NCI-H82 treated with DMSO at 0.1 percent for 48 hours (cell line): ENCODE data around the gene SMPDL3A.

Experiments
- DNase-seq: peaks from one replicate; lab custom pipeline; 2025; ENCODE audit not compliant: unreplicated experiment; lab: John Stamatoyannopoulos, UW

The SMPDL3A gene

DNA sequence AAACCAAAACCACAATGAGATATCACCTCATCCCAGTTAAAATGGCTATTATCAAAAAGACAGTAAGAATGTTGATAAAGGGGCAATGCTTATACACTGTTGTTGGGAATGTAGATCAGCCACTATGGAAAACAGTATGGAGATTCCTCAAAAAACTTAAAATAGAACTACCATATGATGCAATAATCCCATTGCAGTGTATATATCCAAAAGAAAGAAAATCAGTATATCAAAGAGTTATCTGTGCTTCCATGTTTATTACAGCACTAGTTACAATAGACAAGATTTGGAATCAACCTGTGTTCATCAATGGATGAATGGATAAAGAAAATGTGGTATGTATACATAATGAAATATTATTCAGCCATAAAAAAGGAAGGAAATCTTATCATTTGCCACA, 13.1 kb upstream of the SMPDL3A start:
- no peak for DNase-seq

DNA sequence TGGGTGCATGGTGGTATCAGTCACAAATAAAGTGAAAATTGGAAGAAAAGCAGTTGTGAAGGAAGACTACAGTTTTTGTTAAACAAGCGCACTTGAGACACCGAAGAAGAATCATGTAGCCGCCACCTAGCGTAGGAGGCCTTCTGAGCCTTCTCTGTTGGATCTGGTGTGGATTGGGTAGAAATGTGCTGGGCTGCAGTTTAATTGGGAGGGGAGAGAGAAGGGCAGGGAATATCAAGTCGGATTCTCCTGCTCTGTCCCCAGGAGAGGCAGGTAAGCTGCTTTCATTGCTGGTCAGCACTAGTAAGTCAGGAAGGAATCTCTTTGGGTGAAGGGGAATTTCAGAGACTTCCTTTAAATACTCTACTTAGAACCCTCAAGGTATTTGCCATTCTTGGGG, 10.8 kb upstream of the SMPDL3A start:
- no peak for DNase-seq

DNA sequence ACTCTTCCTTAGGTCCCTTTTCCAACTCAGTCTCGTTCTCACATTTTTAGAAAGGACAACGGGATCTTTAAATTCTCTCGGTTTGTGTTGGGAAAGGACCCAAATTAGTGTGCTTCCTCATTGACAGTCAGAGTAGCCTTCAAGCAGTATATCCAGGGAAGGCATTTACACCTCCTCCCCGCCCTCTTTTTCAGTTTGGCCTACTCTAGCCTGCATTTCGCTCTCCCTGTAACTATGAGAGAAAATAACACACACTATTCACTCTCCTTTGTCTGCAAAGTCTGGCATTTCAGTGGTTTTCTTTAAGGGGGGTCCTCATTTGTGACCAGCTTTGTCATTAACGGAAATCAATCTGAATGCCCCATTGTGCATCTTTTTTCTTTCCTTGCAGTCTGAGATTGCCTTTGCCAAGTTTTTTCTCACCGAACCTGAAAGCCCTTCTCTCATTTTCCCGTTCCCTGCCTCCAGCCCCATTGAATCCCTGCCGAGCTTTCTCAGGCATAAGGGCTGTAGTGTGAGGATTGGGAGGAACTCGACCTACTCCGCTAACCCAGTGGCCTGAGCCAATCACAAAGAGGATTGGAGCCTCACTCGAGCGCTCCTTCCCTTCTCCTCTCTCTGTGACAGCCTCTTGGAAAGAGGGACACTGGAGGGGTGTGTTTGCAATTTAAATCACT, 9.9 kb upstream of the SMPDL3A start:
- no peak for DNase-seq

DNA sequence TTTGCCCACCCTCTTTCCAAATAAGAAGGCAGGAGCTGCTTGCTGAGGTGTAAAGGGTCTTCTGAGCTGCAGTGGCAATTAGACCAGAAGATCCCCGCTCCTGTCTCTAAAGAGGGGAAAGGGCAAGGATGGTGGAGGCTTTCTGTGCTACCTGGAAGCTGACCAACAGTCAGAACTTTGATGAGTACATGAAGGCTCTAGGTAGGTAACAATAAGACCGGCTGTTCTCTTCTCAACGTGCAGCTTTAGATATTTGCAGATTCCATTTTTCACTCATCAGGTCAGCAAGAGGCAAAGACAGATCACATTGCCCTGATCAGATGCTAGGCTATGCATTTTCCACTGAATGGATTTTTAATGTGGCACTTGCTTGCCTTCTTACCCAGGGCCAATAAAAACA, 9.4 kb upstream of the SMPDL3A start, which contains the start of gene FABP7:
TSS of gene FABP7 (plus strand) at position 50 of the 400 bp plus-strand sequence. CDS start at position 129, 79 bp downstream.
- DNase-seq, result no peak

DNA sequence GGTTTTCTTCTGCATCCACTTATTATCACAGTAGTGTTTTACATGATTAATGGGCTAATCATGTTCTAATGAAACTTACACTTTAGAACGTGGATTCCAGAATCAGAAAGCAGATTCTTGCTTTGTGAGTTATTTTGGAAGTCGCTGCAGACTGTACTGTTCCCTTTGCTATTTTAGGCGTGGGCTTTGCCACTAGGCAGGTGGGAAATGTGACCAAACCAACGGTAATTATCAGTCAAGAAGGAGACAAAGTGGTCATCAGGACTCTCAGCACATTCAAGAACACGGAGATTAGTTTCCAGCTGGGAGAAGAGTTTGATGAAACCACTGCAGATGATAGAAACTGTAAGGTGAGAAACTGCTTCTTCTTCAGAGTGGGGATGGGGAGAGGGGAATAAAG, 8.9 kb upstream of the SMPDL3A start:
- DNase-seq, result no peak

DNA sequence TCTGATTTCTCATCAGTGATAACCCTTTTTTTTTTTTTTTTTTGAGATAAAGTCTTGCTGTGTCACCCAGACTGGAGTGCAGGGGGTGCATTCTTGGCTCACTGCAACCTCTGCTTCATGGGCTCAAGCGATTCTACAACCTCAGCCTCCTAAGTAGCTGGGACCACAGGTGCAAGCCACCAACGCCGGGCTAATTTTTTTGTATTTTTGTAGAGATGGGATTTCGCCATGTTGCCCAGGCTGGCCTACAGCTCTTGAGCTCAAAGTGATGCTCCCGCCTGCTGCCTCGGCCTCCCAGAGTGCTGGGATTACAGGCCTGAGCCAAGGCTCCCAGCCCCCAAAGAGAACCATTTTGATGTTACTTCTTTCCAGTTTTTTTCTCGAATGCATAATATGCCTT, 7.3 kb upstream of the SMPDL3A start:
- DNase-seq, result no peak

DNA sequence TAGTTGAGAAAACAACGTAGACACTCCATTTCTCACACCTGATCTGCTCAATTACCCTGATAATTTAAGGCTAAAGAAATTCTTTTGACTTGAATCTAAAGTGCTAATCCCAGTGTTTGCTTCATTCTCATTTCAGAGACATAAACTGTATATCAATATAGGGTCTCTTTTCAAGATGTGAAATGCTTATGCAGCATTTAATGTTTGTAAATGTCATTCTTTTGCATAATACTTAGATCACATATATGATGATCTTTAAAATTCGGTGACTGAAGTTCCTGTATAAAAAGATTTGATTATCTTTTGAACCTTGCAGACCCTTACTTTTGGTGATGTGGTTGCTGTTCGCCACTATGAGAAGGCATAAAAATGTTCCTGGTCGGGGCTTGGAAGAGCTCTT, 5.7 kb upstream of the SMPDL3A start:
- DNase-seq, result no peak

DNA sequence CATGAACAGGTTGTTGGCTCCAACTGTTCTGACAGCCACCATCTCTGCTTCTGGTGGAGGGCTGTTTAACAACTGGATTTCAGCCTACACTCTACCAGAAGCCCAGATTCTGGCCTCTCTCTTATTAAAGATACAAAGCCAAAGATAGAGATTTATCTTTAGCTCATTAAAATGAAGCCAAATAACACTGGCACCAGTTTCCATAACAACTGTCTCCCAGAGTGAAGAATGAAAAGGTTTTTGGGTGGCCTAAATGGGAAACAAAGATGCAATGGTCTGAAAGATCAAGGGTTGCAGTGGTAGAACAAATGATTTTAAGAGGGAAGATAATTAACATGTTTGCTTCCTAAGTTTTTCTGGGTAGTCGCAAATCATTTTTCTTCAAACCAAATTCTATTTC, 3.2 kb upstream of the SMPDL3A start:
- DNase-seq, result no peak

DNA sequence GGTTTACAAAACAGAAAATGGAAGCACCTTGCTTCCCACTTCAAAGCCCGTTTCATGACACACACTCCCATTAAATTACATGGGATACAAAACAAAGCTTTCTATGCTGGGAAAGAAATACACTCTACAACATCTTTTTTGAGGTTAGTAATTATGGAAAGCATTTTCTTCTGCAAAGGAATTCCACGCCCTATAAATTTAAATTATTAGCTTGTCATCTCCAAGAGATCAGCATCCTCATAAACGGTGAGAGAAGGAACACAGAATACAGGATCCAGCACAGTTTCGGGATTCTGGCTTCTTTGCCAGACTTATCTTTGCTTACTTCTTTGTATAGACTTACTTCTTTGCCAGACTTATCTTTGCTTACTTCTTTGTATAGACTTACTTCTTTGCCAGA, 1.3 kb upstream of the SMPDL3A start:
- no peak for DNase-seq

DNA sequence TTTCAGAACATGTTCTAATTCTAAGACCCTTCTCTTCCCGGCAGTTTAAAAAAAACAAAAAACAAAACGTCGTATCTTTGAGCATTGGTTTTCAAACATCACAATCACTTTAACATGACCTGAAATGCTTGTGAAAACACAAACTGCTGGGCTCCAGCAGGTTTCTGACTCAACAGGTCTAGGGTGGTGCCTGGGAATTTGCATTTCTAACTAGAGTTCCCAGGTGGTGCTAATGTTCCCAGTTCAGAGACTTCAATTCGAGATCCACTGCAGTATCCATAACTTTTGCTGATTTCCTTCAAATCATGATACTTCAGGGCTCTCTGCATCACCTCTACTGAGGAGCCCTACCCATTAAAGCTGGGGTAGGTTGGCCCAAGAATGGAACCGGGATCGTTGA, 850 bp upstream of the SMPDL3A start:
- no peak for DNase-seq

DNA sequence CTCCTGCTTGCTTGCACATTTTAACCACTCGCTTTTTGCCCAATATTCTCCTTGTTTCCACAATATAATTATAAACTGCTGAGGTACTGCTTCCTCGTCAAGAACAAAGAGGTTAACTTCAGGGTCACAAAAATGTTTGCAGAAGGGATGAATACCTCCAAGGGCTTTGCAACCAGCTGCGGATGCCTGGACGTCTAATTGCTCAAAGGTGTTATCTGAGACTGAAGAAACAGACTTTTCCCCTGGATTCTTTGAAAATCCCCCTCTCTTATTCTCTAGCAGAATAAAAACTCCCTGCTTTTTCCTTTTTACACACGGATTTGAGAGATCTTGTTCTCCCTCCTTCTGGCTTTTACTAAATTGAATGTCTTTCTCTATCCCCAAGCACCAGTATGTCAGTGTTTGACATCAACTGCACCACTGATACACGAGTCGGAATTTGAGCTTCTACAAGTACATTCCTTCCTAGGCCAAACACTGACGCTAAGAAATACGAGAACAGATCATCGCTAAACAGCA, 336 bp upstream of the SMPDL3A start:
- DNase-seq, result peak; percentile 47

DNA sequence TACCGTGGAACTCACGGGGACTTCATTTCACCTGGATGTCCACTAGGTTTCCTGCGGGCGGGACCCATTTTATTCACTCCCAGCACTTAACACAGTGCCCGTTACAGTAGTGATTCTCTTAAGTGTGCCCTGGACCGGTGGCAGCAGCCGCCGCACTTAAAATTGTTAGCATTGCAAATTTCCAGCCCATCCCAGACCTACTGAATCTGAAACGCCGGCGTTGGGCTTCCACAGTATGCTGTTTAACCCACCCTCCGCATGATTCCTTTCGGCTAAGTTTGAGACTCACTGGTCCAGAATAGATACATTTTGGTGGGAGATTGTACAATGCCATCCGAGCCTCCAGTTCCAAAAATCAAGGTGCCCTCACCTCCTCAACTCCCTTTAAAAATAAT, 967 bp downstream of the SMPDL3A start:
- no peak for DNase-seq

DNA sequence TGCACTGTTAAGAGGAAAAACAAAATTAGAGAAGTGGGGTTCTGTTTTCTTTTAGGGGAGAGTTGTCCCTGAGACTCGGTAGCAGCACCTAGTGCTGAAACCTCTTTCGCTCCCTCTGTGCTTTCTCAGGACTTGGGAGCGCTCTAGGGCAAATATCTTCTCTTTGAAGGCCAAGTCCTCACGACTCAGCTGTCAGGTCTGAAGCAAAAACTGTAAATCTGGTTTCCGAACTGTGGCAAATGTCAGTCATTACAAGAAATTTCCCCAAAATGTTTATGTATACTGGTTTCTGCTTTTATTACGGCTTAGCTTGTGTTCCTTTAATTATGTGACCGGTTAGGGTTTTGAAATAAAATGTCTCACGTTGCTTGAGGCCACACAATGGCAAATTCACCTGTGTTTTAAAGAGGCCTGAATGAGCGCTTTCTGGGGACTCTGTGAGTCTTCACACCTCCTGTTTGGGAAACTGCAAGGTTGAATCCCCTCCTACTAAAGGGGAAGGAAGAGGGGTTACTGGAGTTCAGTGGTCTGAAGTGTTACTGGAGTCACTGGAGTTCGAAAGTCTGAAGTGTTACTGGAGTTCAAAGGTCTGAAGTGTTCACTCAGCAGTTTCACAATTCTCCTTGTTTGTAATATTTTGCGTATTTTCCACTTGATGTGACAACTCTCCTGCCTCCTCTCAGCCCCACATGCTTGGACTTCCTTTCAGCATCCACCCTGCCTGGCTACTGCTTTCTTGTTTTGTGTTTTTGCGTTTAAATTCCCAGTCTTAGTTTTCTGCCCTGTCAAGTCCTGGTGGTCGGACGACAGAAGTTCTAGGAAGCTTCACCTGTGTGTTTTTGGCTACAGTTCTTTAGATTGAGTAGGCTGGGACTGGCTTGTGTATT, 1.6 kb downstream of the SMPDL3A start:
- DNase-seq, result no peak

DNA sequence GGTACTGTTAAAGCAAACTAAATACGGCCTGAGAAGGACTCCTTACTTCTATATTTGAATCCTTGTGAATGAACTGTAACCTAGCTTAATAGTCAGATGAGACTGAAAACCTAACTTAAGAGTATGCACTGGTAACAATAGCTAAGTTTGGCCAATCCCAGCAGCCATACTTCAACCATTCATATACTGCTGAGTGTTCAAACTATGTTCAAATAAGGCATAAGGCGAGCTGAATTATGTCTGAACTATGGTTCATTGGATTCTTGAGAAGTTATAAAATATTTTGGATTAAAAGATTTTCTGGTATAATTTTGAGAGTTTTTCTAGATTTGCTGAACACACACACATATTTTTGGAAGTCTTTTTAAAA, 2.2 kb downstream of the SMPDL3A start:
- no peak for DNase-seq

DNA sequence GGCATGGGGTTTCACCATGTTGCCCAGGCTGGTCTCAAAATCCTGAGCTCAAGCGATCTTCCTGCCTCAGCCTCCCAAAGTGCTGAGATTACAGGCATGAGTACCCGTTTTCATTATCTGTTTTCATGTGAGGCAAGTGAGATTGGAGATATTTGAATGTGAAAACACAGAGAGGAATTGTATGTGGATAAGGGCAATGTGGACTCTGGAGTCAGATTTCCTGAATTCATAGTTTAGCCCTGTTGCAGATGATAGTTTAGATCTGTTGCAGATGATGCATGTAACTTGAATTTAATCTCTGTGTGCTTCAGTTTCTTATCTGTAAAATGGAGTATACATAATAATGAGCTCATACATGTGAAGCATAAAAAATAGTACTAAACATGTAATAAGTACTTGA, 3.7 kb downstream of the SMPDL3A start:
- DNase-seq, result no peak

DNA sequence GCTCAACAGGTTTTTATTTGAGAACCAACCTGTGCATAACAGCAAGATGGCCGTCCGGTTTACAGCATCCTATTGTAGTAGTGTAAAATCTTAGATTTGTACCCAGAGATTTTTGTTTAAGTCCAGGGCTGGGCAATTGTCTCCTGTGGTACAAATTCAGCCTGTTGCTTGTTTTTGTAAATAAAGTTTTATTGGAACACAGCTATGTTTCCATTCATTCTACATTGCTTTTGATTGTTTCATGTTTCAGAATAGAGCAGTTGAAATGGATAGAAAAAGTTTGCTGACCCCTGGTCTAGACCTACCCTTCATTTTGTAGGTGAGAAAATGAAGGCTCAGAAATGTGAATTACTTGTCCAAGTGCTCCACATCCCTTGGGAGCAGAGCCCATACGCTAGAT, 8.5 kb downstream of the SMPDL3A start:
- no peak for DNase-seq

DNA sequence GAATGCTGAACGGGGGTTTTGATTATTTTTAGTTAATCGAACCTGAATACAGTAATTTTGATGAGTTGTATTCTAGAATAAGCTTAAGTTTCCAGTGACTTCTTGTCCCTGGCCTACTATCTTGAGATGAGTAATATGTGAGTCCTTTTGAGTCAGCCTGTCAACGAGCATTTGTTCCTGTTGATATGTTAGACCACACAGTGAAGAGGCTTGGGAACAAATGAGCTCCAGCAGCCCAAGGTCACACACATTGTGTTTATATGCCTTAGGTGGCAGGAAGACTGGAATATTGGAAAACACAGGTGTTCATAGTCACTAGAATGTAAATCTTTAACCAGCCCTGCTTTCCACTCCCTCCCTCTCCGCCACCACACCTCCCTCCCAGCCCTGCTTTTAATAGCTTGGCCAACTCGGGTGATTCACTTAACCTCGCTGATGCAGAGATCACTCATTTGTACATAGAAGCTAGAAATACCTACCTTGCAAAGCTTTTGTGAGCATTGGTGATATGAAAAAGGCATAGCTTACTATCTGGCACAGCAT, 9.1 kb downstream of the SMPDL3A start:
- no peak for DNase-seq

DNA sequence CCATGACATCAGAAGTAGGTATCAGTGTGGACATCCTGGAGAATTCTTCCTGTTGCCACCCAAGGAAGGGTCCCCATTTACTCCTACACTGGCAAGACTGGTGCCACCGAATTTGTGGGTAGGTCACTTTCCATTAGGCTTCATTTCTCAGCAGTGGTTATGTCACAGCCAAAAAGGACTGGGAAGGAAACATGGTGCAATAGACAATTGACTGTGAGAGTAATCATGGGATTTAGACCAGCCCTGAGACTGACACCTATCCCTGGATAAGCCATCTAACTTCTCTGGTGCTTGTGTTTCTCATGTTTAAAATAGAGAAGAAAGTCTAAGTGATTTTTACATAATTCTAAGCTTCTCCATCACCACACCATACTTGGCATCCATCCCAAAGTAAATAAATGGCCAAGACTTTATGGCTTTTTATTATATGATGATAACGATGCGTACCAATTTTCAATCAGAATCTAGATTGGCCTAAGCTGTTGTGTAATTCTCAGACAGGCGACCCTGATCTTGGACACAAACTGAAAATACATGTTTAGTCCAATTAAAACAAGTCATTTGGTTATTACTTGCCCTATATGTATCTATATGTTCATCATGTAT, 10.2 kb downstream of the SMPDL3A start:
- no peak for DNase-seq

DNA sequence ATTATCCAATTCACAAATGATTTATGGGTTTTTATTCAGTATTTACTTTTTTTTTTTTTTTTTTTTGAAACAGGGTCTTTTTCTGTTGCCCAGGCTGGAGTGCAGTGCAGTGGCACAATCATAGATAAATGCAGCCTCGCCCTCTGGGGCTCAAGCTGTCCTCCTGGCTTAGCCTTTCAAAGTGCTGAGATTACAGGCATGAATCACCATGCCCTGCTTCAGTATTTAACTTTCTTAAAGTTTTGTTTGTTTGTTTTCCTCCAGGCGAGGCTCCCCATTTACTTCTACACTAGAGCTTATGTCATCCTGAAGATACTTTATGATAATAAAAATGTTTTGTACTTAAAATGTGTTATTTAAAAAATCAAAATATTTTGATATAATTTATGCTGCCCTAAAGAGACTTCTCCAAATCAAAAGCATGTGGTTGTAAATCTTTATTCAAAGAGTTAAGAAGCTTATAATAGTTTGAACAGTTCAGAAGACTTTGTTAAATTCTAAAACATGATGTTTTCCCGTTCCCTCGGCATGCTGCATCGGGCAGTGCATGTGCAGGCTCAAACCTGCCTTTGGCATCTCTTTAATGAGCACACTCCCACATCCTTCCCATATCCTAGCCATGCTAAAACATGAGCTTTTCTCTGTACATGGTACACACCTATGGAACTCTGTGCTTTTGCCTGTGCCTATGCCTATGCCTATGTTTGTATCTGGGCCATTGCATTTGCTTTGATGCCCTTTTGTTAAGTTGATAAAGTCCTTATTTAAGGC, 11.0 kb downstream of the SMPDL3A start:
- DNase-seq, result no peak

DNA sequence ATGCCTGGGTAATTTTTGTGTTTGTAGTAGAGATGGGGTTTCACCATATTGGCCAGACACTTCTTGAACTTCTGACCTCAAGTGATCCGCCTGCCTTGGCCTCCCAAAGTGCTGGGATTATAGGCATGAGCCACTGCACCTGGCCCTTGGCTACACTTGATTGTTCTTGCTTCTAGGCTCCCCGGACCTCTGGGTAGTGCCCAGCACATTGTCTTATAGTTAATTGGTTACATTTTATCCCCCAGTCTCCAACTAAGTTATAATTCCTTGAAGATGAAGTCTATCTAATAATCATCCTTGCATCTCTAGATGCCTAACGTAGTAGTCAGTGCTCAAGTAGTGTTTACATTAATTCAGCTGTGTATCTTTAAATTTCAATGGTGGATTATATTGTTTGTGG, 11.8 kb downstream of the SMPDL3A start:
- no peak for DNase-seq

DNA sequence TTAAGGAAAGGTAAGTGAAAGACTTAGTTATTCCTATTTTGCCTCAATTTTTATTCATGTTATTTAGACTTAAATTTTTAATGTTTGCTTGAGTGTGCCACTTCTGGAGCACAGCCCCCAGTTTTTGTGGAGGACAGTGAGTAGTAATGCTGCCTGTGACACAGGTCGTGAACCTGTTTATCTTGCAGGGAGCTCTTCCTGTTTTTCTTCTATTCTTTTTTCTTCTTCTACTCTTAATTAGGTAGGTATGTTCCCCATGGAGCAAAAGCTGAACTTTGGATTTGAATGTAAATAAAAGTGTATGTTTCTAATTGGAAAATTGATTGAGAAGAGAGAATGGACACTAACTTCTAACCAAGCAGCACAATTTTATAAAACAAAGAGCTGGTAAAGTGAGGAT, 12.3 kb downstream of the SMPDL3A start:
- no peak for DNase-seq
